BJ (cell line): ENCODE data around the gene ITPR3. TPM values are rescaled to one million over a fixed set of nuclear protein-coding genes. Genes with fewer than 3 reads are reported as not detected.

Experiments used
- CTCF ChIA-PET: fragments of 350-600 bp; formaldehyde crosslinking; extraction: SDS; loops from one replicate; lab custom pipeline; 2021; ENCODE audit warnings: antibody characterized with exemption, inconsistent platforms; lab: Yijun Ruan, JAX
- POLR2A ChIA-PET: fragments of 300-600 bp; sonication (Branson Sonifier 250); formaldehyde crosslinking; extraction: SDS; loops from one replicate; lab custom pipeline; 2021; ENCODE audit warnings: antibody characterized with exemption; lab: Charles Lee
- DNase-seq: peaks from one replicate; pipeline ENCODE4 v3.0.0-alpha.2; 2011; ENCODE audit warnings: low read depth
- H3K27me3 ChIP-seq: 2 replicates; pipeline ENCODE4 v1.6.0; 2011; ENCODE audit warnings: low read length; ENCODE audit not compliant: control insufficient read depth, insufficient read depth
- H3K36me3 ChIP-seq: 2 replicates; pipeline ENCODE4 v1.5.1; 2011; ENCODE audit warnings: low read length; ENCODE audit not compliant: control insufficient read depth, insufficient read depth
- H3K4me3 ChIP-seq: 2 replicates; pipeline ENCODE4 v1.5.1; 2011; ENCODE audit warnings: low read depth, mild to moderate bottlenecking, control low read depth, low read length
- CTCF ChIP-seq: IDR thresholded peaks from 2 replicates; pipeline ENCODE4 v1.5.1; 2011; ENCODE audit warnings: low read depth, mild to moderate bottlenecking, control low read depth, inconsistent platforms, low read length, moderate library complexity; ENCODE audit not compliant: insufficient read depth
- polyA plus RNA-seq: library from polyadenylated mRNA; depleted of rRNA; stranded (reverse); fragments of >200 nt; gene quantifications from 2 replicates; pipeline ENCODE4 v1.2.3, GENCODE V29; 2011

ITPR3 gene
- polyA plus RNA-seq, 1 experiment: 16.6 TPM

GRCh38 chr6:33675968-33676367, 54.8 kb downstream of the ITPR3 start:
- ChIA-PET CTCF (interaction anchor here (1.0 to 1.4 kb wide), 5 partner anchors 13 to 86 kb away, joined by 3 to 4 read pairs (median 3); no protein-coding TSS in a partner anchor), POLR2A (no interaction called here)
- no peak for DNase-seq
- Histone ChIP-seq H3K4me3 (no peak overlapping the region), H3K36me3 (peaks cover 23% of the 10 kb centered on the region), H3K27me3 (no peaks in the 10 kb centered on the region)
- no peak for TF ChIP-seq CTCF

- CTCF ChIA-PET: interaction anchor here (0.6 to 1.4 kb wide), 9 partner anchors 14 to 292 kb away, joined by 3 to 4 read pairs (median 3); partner anchors contain the start of gene UQCC2
These were observed 55.5 kb downstream of the ITPR3 start for GRCh38 chr6:33676416-33677142.

GRCh38 chr6:33677143-33677660, 56.1 kb downstream of the ITPR3 start:
- POLR2A ChIA-PET: no interaction called here
- Histone ChIP-seq H3K27me3 (no peaks in the 10 kb centered on the region), H3K4me3 (no peak overlapping the region), H3K36me3 (peaks cover 26% of the 10 kb centered on the region)
- DNase-seq: peak; percentile 67
- CTCF ChIA-PET: interaction anchor here (0.6 to 1.2 kb wide), 5 partner anchors 14 to 293 kb away, joined by 3 read pairs; partner anchors contain the start of gene UQCC2
- no peak for TF ChIP-seq CTCF

More at GRCh38 chr6:33676416-33677142, 55.5 kb downstream of the ITPR3 start:
- Histone ChIP-seq H3K36me3 (peaks cover 25% of the 10 kb centered on the region), H3K4me3 (no peak overlapping the region), H3K27me3 (no peaks in the 10 kb centered on the region)
- no peak for TF ChIP-seq CTCF
- no peak for DNase-seq
- POLR2A ChIA-PET: no interaction called here

DNA sequence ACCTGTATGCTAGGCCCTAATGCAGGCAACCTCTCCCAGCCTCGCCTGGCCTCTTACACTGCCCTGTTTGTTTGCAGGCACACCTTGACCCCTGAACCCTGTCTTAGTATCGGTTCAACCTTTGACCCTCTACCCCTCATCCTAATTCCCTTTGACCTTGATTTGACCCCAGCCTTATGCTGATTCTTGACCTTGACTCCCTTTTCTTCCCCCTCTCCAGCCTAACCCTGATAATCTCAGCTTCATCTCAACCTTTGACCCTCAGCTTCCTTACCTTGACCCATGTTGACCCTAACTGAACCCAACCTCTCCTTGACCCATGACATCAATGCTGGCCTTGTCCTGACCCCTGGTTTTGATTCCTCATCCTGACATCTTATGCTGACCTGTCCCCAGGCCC, 56.6 kb downstream of the ITPR3 start:
- CTCF ChIA-PET: interaction anchor here (1.0 to 1.2 kb wide), 3 partner anchors 23 to 88 kb away, joined by 3 read pairs; partner anchors contain the start of gene UQCC2
- POLR2A ChIA-PET: no interaction called here
- H3K36me3 ChIP-seq: peaks cover 29% of the 10 kb centered on the region
- no peak for TF ChIP-seq CTCF
- no peak overlapping the region for H3K4me3 ChIP-seq
- no peak for DNase-seq
- no peaks in the 10 kb centered on the region for H3K27me3 ChIP-seq

GRCh38 chr6:33678233-33678931, 57.3 kb downstream of the ITPR3 start:
- TF ChIP-seq CTCF: no peak
- no peak for DNase-seq
- H3K36me3 ChIP-seq: peaks cover 32% of the 10 kb centered on the region
- POLR2A ChIA-PET: no interaction called here
- CTCF ChIA-PET: interaction anchor here (1.0 kb wide), 1 partner anchor 23 kb away, joined by 3 read pairs; no protein-coding TSS in a partner anchor
- no peaks in the 10 kb centered on the region for H3K27me3 ChIP-seq
- no peak overlapping the region for H3K4me3 ChIP-seq
